Stimulated activated CD8-positive, alpha-beta memory T cell treated with anti-CD3 and anti-CD28 coated beads, Interleukin-2, amount 100 ng/mL, for 48 hours (primary cell): ENCODE data around the gene NEDD4L.

Experiments used
- DNase-seq, 2 donors: peaks; one replicate each; pipeline ENCODE4 v3.0.0-alpha.2; 2020; ENCODE audit warnings: low read depth in 2 of 2

Gene NEDD4L

GRCh38 chr18:58118536-58118935 is 74.5 kb downstream of the NEDD4L start:
- DNase-seq = no peak

- no peak for DNase-seq
Observed at GRCh38 chr18:58119819-58120218, 75.8 kb downstream of the NEDD4L start.

- no peak for DNase-seq
Observed at GRCh38 chr18:58124475-58124874, 80.4 kb downstream of the NEDD4L start.

- DNase-seq = no peak
Observed at GRCh38 chr18:58125183-58125582, 81.2 kb downstream of the NEDD4L start.

GRCh38 chr18:58125756-58126155 is 81.7 kb downstream of the NEDD4L start:
- DNase-seq = no peak

GRCh38 chr18:58128381-58129374 is 84.7 kb downstream of the NEDD4L start:
- DNase-seq = no peak

GRCh38 chr18:58132595-58133261 is 88.7 kb downstream of the NEDD4L start:
- DNase-seq = no peak

- no peak for DNase-seq
Observed at GRCh38 chr18:58135183-58135641, 91.2 kb downstream of the NEDD4L start.

GRCh38 chr18:58135701-58136331 is 91.8 kb downstream of the NEDD4L start:
- peak; percentile 13 to 25 for DNase-seq

GRCh38 chr18:58136879-58137278 is 92.9 kb downstream of the NEDD4L start:
- no peak for DNase-seq

GRCh38 chr18:58139459-58140386 is 95.7 kb downstream of the NEDD4L start:
- no peak for DNase-seq

GRCh38 chr18:58140387-58141325 is 96.6 kb downstream of the NEDD4L start:
- no peak for DNase-seq

GRCh38 chr18:58143386-58143785 is 99.4 kb downstream of the NEDD4L start:
- DNase-seq = no peak

- DNase-seq = no peak
Observed at GRCh38 chr18:58144106-58144505, 100.1 kb downstream of the NEDD4L start.

GRCh38 chr18:58144671-58145285 is 100.8 kb downstream of the NEDD4L start:
- DNase-seq = no peak

GRCh38 chr18:58146099-58146498 is 102.1 kb downstream of the NEDD4L start:
- no peak for DNase-seq

- no peak for DNase-seq
Observed at GRCh38 chr18:58148954-58149471, 105.0 kb downstream of the NEDD4L start.

GRCh38 chr18:58150772-58151171 is 106.7 kb downstream of the NEDD4L start:
- DNase-seq = no peak

GRCh38 chr18:58152216-58152615 is 108.2 kb downstream of the NEDD4L start:
- DNase-seq = no peak
